Measurements from ENCODE around the gene ADARB1.

The ADARB1 gene

DNA sequence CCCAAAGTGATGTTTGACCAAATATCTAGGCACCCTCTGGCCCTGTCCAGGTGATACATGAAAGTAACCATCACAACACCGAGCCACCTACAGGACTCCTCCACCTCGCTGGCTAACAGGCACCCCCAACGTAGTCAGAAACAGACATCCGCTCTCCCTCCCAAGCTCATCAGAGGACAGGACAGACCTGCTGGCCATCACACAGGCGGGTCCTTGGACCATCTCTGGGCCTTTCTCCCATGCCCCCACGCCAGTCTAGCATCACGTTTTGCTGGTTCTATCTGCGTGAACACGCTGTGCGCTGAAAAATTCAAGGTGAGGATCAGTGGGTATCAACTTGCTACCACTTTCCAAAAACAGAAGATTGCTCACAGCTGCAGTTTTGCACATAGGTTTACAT, 21.4 kb upstream of the ADARB1 start:
- H3K4me3 ChIP-seq (ENCODE audit: low read length) = no peak overlapping the region
- TF ChIP-seq, protein P1, sequence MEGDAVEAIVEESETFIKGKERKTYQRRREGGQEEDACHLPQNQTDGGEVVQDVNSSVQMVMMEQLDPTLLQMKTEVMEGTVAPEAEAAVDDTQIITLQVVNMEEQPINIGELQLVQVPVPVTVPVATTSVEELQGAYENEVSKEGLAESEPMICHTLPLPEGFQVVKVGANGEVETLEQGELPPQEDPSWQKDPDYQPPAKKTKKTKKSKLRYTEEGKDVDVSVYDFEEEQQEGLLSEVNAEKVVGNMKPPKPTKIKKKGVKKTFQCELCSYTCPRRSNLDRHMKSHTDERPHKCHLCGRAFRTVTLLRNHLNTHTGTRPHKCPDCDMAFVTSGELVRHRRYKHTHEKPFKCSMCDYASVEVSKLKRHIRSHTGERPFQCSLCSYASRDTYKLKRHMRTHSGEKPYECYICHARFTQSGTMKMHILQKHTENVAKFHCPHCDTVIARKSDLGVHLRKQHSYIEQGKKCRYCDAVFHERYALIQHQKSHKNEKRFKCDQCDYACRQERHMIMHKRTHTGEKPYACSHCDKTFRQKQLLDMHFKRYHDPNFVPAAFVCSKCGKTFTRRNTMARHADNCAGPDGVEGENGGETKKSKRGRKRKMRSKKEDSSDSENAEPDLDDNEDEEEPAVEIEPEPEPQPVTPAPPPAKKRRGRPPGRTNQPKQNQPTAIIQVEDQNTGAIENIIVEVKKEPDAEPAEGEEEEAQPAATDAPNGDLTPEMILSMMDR (IDR thresholded peaks at IDR 0.05; ENCODE audit: insufficient read depth, low read depth, low read length, missing control alignments) = no peak
- DNase-seq (ENCODE audit: low read depth) = no peak

DNA sequence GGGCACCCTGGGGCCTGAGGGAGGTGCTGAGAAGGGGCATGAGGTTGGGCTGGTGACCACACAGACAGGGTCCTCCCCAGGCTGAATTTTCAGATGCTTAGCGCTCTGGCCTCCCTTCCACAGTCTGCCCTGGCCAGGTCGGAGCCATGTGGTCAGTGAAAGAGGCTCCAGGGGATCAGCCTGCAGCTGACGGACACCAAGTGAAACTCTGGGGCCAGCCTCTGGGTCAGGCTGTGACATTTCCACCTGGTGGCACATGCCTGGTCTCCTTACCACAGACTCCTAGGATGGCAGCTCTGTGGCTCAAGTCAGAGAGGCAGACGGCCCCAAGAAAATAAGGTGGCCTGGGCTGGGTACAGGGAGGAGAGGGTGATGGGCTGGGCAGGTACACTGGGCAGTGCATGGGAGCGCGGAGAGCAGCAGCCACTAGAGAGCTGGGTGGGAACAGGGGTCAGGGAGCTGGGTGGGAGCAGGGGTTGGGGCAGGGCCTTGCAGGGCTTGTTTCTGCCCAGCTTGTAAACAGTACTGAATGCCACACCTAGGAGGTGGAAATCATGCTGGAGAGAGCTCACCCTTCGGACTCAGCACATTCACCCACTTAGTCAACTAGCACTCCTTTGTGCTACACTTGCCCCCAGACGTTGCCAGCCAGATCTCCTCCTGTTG, 20.7 kb upstream of the ADARB1 start:
- TF ChIP-seq, protein P1 (IDR thresholded peaks at IDR 0.05; ENCODE audit: insufficient read depth, low read depth, low read length, missing control alignments) = no peak
- DNase-seq (ENCODE audit: low read depth) = no peak
- no peak overlapping the region for H3K4me3 ChIP-seq (ENCODE audit: low read length)

DNA sequence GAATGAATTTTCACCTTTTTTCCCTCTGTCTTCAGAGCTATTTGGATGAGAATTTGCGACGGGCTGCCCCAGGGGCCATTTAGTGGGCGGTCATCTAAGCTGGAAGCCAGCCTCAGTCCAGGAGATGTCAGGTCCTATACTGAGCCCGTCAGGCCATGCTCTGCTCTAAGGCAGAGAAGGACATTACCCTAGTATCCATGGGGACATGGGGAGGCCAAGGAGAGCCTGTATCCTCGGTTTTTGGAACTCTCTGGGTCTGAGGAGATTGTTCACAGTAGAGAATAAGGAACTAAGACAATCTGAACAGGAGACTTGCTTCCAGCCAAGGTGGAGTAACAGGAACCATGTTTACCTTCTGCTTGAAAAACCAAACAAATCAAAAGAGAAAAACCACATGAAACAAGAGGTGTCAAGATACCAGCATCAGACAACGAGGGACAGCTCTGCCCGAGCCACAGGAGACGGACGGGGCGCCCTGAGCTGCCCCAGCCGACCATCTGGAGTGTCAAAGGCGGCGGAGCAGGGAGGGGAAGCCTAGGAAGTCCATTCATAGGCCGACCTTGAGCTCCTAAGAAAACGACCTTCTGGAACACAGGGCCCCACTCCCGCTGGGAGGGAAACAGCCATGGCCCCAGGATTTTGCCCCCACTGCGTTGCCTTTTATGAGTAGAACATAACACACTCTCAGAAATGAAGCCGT, 20.0 kb upstream of the ADARB1 start:
- no peak overlapping the region for H3K4me3 ChIP-seq (ENCODE audit: low read length)
- TF ChIP-seq, protein P1 (IDR thresholded peaks at IDR 0.05; ENCODE audit: insufficient read depth, low read depth, low read length, missing control alignments) = no peak
- no peak for DNase-seq (ENCODE audit: low read depth)

DNA sequence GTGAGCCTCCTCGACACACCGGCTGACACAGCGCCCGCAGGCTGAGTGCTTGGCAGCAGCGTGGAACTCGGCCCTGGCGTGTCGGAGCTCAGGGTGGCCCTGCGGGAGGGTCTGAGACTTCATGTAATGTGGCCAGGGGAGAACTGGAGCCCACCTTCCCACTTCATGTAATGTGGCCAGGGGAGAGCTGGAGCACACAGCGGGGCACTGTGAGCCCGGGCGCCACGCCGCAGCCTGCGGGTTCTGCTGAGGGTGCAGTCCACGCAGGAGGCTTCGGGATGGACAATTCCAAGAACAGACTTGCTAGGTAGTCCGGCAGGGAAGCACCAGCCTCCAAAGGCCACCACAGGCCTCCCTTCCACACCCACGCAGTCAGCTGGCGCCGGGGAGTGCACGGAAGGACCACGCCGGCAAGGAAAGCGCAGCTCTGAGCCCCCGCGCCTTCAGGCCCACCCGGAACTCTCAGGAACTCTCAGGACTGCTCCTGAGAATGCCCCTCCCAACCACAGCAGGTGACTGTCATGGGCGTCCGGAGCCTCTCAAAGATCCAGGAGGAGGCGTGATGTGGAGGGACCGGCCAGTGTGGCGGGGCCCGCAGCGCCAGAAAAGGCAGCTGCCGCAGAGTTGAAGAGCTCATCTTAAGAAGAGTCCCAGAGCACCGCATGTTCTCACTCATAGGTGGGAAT, 19.3 kb upstream of the ADARB1 start:
- DNase-seq (ENCODE audit: low read depth) = no peak
- TF ChIP-seq, protein P1 (IDR thresholded peaks at IDR 0.05; ENCODE audit: insufficient read depth, low read depth, low read length, missing control alignments) = no peak
- H3K4me3 ChIP-seq (ENCODE audit: low read length) = no peak overlapping the region

DNA sequence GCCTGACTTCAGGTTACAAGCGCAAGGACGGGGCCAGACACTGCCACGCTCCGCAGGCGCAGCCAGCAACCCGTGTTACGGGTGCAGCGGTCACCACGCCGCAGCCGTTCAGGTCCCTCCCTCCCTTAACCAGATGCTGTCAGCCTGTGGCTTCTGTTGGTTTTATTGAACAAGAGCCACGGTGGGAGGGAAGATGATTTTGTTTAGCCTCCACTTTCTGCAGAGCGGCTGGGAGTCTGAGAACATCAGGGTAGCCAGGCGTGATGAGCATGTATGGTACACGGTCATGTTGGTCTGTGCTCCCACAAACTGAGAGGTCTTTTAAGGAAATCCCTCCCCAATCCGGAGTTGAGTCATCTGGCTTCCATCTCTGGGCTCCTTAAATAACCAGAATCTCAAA, 18.5 kb upstream of the ADARB1 start:
- H3K4me3 ChIP-seq (ENCODE audit: low read length) = no peak overlapping the region

GRCh38 chr21:45056296-45056904, 18.0 kb upstream of the ADARB1 start:
- TF ChIP-seq, protein P1 (IDR thresholded peaks at IDR 0.05; ENCODE audit: insufficient read depth, low read depth, low read length, missing control alignments) = no peak
- no peak for DNase-seq (ENCODE audit: low read depth)
- H3K4me3 ChIP-seq (ENCODE audit: low read length) = no peak overlapping the region

More for the DNA sequence above, 18.5 kb upstream of the ADARB1 start:
- no peak for DNase-seq (ENCODE audit: low read depth)
- TF ChIP-seq, protein P1 (IDR thresholded peaks at IDR 0.05; ENCODE audit: insufficient read depth, low read depth, low read length, missing control alignments) = no peak

Measured in epithelial cell of esophagus (primary cell).